H9 (cell line): Measurements from ENCODE around the gene PDZD2. TPM values are rescaled to one million over a fixed set of nuclear protein-coding genes. Genes with fewer than 3 reads are reported as not detected.

ENCODE experiments used
- DNase-seq: peaks from one replicate; pipeline ENCODE4 v3.0.0-alpha.2; 2017
- H2AFZ ChIP-seq: one replicate; pipeline ENCODE4 v1.6.1; 2013; ENCODE audit warnings: mild to moderate bottlenecking, low read length, control low read depth, moderate library complexity
- H2AK5ac ChIP-seq: 2 replicates; pipeline ENCODE4 v1.6.1; 2013; ENCODE audit warnings: low read length, control low read depth, mixed read lengths; ENCODE audit not compliant: insufficient read length
- H2BK120ac ChIP-seq: one replicate; pipeline ENCODE4 v1.6.1; 2013; ENCODE audit warnings: low read depth, mild to moderate bottlenecking, low read length, control low read depth, inconsistent platforms; ENCODE audit not compliant: poor library complexity, severe bottlenecking
- H2BK12ac ChIP-seq: 2 replicates; pipeline ENCODE4 v1.6.1; 2013; ENCODE audit warnings: low read length, control low read depth, mixed read lengths, low read depth; ENCODE audit not compliant: insufficient read length
- H2BK15ac ChIP-seq: 2 replicates; pipeline ENCODE4 v1.6.1; 2013; ENCODE audit warnings: low read depth, low read length, control low read depth
- H2BK20ac ChIP-seq: one replicate; pipeline ENCODE4 v1.6.1; 2013; ENCODE audit warnings: low read depth, mild to moderate bottlenecking, low read length, control low read depth, inconsistent platforms; ENCODE audit not compliant: poor library complexity, severe bottlenecking
- H2BK5ac ChIP-seq: 2 replicates; pipeline ENCODE4 v1.6.1; 2013; ENCODE audit warnings: low read length, control low read depth, mixed read lengths; ENCODE audit not compliant: insufficient read length
- H3K14ac ChIP-seq: 2 replicates; pipeline ENCODE4 v1.6.1; 2013; ENCODE audit warnings: low read length, control low read depth; ENCODE audit not compliant: insufficient read depth
- H3K18ac ChIP-seq: 2 replicates; pipeline ENCODE4 v1.6.1; 2013; ENCODE audit warnings: low read depth, mild to moderate bottlenecking, mixed read lengths, low read length, control low read depth; ENCODE audit not compliant: insufficient read length
- H3K23ac ChIP-seq: 2 replicates; pipeline ENCODE4 v1.6.1; 2013; ENCODE audit warnings: low read length, control low read depth, mixed read lengths, low read depth; ENCODE audit not compliant: insufficient read length
- H3K23me2 ChIP-seq: 2 replicates; pipeline ENCODE4 v1.6.1; 2013; ENCODE audit warnings: low read depth, mild to moderate bottlenecking, mixed read lengths, low read length, control low read depth; ENCODE audit not compliant: insufficient read length, poor library complexity, severe bottlenecking
- H3K27ac ChIP-seq: 2 replicates; pipeline ENCODE4 v1.5.1; 2013; ENCODE audit warnings: low read length, control low read depth, mixed read lengths, low read depth; ENCODE audit not compliant: insufficient read length
- H3K27me3 ChIP-seq: 2 replicates; pipeline ENCODE4 v1.6.1; 2013; ENCODE audit warnings: low read length, control low read depth, inconsistent platforms; ENCODE audit not compliant: insufficient read depth
- H3K4ac ChIP-seq: 2 replicates; pipeline ENCODE4 v1.6.1; 2013; ENCODE audit warnings: low read depth, mild to moderate bottlenecking, control low read depth, inconsistent platforms, low read length, moderate library complexity
- H3K4me1 ChIP-seq: 2 replicates; pipeline ENCODE4 v1.6.1; 2013; ENCODE audit warnings: low read length, control low read depth, inconsistent platforms; ENCODE audit not compliant: insufficient read depth
- H3K4me2 ChIP-seq: 2 replicates; pipeline ENCODE4 v1.6.1; 2013; ENCODE audit warnings: low read length, control low read depth, mixed read lengths; ENCODE audit not compliant: insufficient read length, insufficient read depth
- H3K56ac ChIP-seq: 2 replicates; pipeline ENCODE4 v1.6.1; 2013; ENCODE audit warnings: low read depth, mild to moderate bottlenecking, mixed read lengths, low read length, control low read depth; ENCODE audit not compliant: insufficient read length
- H3K79me1 ChIP-seq: 2 replicates; pipeline ENCODE4 v1.6.1; 2013; ENCODE audit warnings: low read depth, mild to moderate bottlenecking, moderate library complexity, low read length, control low read depth, inconsistent platforms; ENCODE audit not compliant: insufficient read depth, poor library complexity, severe bottlenecking
- H3K79me2 ChIP-seq: 2 replicates; pipeline ENCODE4 v1.6.1; 2013; ENCODE audit warnings: low read length, control low read depth, inconsistent platforms; ENCODE audit not compliant: insufficient read depth
- H3K9ac ChIP-seq: 2 replicates; pipeline ENCODE4 v1.6.1; 2013; ENCODE audit warnings: low read length, control low read depth, mixed read lengths; ENCODE audit not compliant: insufficient read length; ENCODE audit errors: extremely low read depth
- H3K9me3 ChIP-seq: one replicate; pipeline ENCODE4 v1.6.1; 2013; ENCODE audit warnings: low read depth, low read length, inconsistent platforms; ENCODE audit not compliant: control insufficient read depth
- H3T11ph ChIP-seq: one replicate; pipeline ENCODE4 v1.6.1; 2013; ENCODE audit warnings: mild to moderate bottlenecking, low read length, control low read depth, inconsistent platforms
- H4K20me1 ChIP-seq: one replicate; pipeline ENCODE4 v1.6.1; 2013; ENCODE audit not compliant: control insufficient read depth, insufficient read length, insufficient read depth
- H4K5ac ChIP-seq: 2 replicates; pipeline ENCODE4 v1.6.1; 2013; ENCODE audit warnings: low read depth, mild to moderate bottlenecking, mixed read lengths, low read length, control low read depth; ENCODE audit not compliant: insufficient read length
- H4K8ac ChIP-seq: replicated peaks from 2 replicates; pipeline ENCODE4 v1.6.1; 2013; ENCODE audit warnings: low read length, control low read depth, mixed read lengths, low read depth; ENCODE audit not compliant: insufficient read length
- H4K91ac ChIP-seq: 2 replicates; pipeline ENCODE4 v1.6.1; 2013; ENCODE audit warnings: low read depth, mild to moderate bottlenecking, moderate library complexity, mixed read lengths, low read length, control low read depth; ENCODE audit not compliant: insufficient read length
- H3K27ac Mint-ChIP-seq, 3 experiments: 2 replicates in 2 of 3; 3 replicates in 1 of 3; pipeline ENCODE4 v1.8.0; 2020 to 2021; ENCODE audit warnings: mixed read lengths in 3 of 3, mild to moderate bottlenecking in 1 of 3, moderate library complexity in 1 of 3
- H3K27me3 Mint-ChIP-seq: 2 replicates; pipeline ENCODE4 v1.8.0; 2021; ENCODE audit warnings: low read depth, mild to moderate bottlenecking, moderate library complexity, mixed read lengths
- H3K36me3 Mint-ChIP-seq, 3 experiments: 2 replicates in 2 of 3; 3 replicates in 1 of 3; pipeline ENCODE4 v1.8.0; 2020 to 2021; ENCODE audit warnings: low read depth in 3 of 3, mixed read lengths in 3 of 3; ENCODE audit not compliant: insufficient read depth in 1 of 3
- H3K4me1 Mint-ChIP-seq, 2 experiments: 2 replicates each; pipeline ENCODE4 v1.8.0; 2020; ENCODE audit warnings: mixed read lengths in 2 of 2
- H3K4me3 Mint-ChIP-seq, 2 experiments: 2 replicates in 1 of 2; 3 replicates in 1 of 2; pipeline ENCODE4 v1.8.0; 2020 to 2021; ENCODE audit warnings: mild to moderate bottlenecking in 2 of 2, mixed read lengths in 2 of 2, moderate library complexity in 1 of 2
- H3K9me3 Mint-ChIP-seq, 2 experiments: 2 replicates in 1 of 2; 3 replicates in 1 of 2; pipeline ENCODE4 v1.8.0; 2020; ENCODE audit warnings: mild to moderate bottlenecking in 2 of 2, mixed read lengths in 2 of 2, moderate library complexity in 1 of 2
- CTCF ChIP-seq: fragments of 200-600 bp; sonication (generic); conservative IDR thresholded peaks from 3 replicates; pipeline ENCODE4 v1.8.0; 2021; ENCODE audit warnings: antibody characterized with exemption, mild to moderate bottlenecking
- WGBS: extraction: QIAGEN DNeasy Blood & Tissue Kit; methylation state at CpG from one replicate; pipeline ENCODE4 v1.1.7; 2013; ENCODE audit warnings: missing lambda C conversion rate, low lambda C conversion rate, mixed read lengths; ENCODE audit not compliant: insufficient read length; ENCODE audit errors: extremely low coverage; 5-methylcytosine and 5-hydroxymethylcytosine counted together
- total RNA-seq: library from RNA; stranded (reverse); gene quantifications from 2 replicates; pipeline ENCODE4 v1.2.1, GENCODE V29; 2021

PDZD2 gene
- total RNA-seq, 1 experiment from 2014 or later = 9.9 TPM

DNA sequence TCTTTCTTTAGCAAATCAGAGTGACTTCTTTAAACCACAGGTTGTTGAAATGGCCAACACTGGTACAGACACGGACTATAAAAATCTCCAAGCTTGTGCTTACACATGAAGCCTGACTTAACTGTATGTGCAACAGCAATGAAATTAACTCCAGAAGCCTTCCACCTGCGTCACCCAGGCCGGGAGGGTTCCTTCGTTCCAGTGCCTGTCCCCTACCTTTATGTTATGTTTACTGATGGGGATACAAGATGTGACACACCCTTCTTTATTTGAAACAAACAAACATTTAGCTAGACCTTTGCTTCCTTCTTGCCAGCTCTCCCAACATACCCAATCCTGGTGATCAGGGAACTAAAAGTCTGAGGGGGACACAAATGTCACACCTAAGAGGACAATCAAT is 469.2 kb downstream of the PDZD2 start:
- Histone ChIP-seq H3T11ph (no peak overlapping the region), H3K27ac (no peak overlapping the region), H2AK5ac (no peak overlapping the region), H2BK15ac (no peak overlapping the region), H3K79me1 (peaks cover 4% of the 10 kb centered on the region), H3K18ac (no peak overlapping the region), H3K56ac (no peak overlapping the region), H3K9me3 (no peaks in the 10 kb centered on the region), H3K14ac (no peak overlapping the region), H2BK120ac (no peak overlapping the region), H2BK20ac (no peak overlapping the region), H3K23me2 (no peaks in the 10 kb centered on the region), H4K5ac (no peak overlapping the region), H3K9ac (no peak overlapping the region), H3K4me2 (no peak overlapping the region), H3K4me1 (no peaks in the 10 kb centered on the region), H2AFZ (no peak overlapping the region), H3K23ac (no peak overlapping the region), H4K20me1 (no peaks in the 10 kb centered on the region), H2BK5ac (no peak overlapping the region), H3K4ac (no peak overlapping the region), H2BK12ac (no peak overlapping the region), H3K79me2 (no peaks in the 10 kb centered on the region), H4K91ac (no peak overlapping the region), H4K8ac (no peak overlapping the region), H3K27me3 (no peaks in the 10 kb centered on the region)
- Mint-ChIP-seq H3K36me3 (peaks cover 52 to 82% (median 78%) of the 10 kb centered on the region in 3 experiments), H3K27me3 (no peaks in the 10 kb centered on the region), H3K4me1 (no peaks in the 10 kb centered on the region), H3K27ac (no peak overlapping the region), H3K4me3 (no peak overlapping the region), H3K9me3 (peaks cover 4 to 10% of the 10 kb centered on the region in 2 experiments; a peak in 3 of 5 replicates)
- TF ChIP-seq CTCF = no peak
- no CpG with 5 or more reads among the region's 4 CpGs for WGBS
- no peak for DNase-seq
